ENCODE results near the gene KCNQ4.
A peak's percentile ranks its signal among the peaks of the same experiment; 100 is the strongest.

KCNQ4 gene

DNA sequence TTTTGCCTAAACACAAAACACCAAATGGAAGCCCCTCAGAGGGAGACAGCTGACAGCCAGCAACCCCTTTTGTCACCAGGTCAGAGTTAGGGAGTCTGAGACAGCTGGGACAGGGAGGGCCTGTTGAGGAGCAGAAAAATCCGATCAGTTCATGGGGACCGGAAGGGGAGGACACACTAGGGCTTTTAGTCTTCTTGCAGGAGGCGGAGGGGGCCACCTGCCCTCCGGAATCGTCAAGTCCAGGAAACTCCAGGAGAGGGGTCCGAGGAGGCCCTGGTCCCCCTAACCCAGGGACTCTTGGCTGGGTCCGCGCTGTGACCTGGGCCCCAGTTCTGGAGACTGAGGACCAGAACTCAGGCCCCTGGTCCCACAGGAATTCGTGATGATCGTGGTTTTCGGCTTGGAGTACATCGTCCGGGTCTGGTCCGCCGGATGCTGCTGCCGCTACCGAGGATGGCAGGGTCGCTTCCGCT is 34.2 kb downstream of the KCNQ4 start:
- DNase-seq (ENCODE audit: insufficient read length, low spot score) (no peak), FAIRE-seq (no peak)

DNA sequence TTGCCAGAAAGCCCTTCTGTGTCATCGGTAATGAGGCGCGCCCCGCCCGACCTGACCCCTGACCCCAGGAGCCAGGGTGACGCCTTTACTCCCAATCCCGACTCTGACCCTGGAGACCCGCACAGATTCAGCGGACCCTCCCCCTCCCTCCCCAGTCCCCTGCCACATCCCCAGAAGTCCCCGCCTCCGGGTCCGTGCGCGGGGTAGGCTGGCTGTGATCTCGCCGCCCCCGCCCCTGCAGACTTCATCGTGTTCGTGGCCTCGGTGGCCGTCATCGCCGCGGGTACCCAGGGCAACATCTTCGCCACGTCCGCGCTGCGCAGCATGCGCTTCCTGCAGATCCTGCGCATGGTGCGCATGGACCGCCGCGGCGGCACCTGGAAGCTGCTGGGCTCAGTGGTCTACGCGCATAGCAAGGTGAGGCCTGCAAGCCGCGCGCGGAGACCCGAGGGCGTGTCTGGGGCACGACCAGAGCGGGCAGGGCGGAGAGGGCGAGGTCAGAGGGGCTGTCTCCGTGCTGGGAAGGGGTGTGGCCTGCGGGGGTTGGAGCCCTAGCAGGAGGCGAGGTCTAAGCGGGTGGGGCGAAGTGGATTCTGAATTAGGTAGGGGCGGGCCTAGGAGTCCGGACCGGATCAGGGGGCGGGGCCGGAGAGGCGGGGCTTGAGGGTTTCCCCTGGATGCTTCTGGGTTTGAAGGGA is 34.8 kb downstream of the KCNQ4 start:
- FAIRE-seq (peak; percentile 91), DNase-seq (ENCODE audit: insufficient read length, low spot score) (peak; percentile 74)

DNA sequence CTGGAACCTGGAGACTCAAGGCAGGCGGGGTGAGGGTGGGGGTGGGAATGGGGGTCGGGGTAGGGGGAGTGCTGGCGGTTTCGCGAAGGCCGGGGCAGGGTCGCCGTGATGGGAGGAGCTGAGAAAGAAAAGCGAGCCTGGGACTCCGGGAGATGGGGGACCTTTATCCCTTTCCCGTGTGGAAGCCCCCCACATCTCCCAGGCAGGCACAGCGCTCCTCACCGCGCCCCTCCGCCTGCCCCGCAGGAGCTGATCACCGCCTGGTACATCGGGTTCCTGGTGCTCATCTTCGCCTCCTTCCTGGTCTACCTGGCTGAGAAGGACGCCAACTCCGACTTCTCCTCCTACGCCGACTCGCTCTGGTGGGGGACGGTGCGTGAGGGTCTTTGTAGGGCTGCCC is 35.5 kb downstream of the KCNQ4 start:
- no peak for DNase-seq (ENCODE audit: insufficient read length, low spot score)
- FAIRE-seq, result no peak

DNA sequence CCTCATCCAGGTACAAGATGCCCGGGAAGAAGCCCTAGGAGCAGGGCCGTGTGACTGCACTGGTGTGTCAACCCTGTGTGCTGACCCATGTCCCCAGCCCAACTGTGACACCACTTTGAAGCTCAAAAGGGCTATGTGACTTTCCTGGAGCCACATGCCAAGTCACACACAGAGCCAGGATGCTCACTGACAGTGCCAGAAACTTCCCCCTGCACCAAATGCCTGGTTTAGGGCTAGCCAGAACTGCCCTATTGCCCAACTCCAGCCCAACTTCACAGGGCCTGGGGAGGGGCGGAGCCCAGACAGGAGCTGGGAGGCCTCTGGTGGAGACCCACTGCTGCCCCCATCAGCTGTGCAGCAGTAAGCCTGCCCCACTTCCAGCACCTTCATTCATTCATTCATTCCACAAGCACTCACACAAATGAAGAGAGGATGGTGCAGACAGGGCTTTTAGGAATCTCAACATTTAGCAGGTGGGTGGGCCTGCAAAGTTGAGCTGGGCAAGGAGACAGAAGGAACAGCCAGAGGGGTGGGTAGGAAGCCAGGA is 36.7 kb downstream of the KCNQ4 start:
- no peak for FAIRE-seq
- no peak for DNase-seq (ENCODE audit: insufficient read length, low spot score)

DNA sequence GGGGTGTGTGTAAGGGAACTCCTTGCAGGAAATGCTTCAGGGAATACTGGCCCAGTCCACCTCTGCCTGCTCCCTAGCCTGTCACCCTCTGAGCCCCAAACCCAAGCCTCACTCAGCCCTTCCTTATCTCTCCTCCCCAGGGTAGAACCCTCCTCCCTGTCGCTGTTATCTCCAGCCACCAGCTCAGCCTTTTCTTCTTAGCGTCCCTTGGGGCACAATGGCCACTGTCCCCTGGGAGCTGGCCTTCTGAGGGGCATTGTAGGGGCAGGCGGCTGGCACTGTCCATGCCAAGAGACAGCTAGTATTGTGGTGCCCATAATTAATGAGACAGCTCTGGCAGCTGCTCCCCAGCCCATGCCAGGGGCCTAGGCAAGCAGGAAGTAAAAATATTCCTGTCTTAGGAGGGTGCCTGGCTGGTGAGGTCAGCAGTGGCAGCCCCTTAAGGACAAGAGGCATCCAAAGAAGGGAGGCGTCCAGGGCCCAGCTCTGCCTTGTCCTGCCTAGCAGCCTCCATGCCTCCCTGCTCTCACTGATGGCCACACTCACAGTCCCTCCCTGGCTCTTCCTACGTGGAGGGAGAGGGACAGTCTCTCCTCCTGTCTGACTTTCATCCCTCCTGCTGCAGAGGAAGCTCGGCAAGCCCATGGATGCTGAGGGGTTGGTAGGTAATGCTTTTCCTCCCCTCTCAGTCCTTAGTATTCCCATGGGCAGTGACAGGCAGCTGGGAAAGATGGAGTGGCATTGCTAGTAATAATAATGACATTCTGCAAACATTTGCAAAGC is 37.5 kb downstream of the KCNQ4 start:
- FAIRE-seq, result no peak

DNA sequence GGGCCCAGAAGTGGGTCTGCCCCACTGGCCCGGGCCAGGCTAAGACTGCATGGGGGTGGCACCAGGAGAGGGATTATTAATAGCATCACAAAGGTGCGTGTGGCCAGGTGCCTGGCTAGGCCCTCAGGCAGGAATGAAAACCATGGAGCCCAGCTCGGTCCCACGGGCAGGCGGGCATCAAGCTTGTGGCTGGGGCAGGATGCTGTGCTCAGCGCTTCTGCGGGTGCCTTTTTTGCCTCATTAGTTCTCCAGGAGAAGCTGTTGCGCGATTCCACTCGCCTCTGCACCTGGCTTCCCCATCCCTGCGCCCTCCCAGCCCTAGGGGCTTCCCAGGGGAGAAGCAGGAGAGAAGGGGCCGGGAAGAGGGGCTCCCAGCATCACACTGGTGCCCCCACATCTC is 39.3 kb downstream of the KCNQ4 start:
- DNase-seq (ENCODE audit: insufficient read length, low spot score) (no peak), FAIRE-seq (no peak)

More for the DNA sequence above, 37.5 kb downstream of the KCNQ4 start:
- no peak for DNase-seq (ENCODE audit: insufficient read length, low spot score)

DNA sequence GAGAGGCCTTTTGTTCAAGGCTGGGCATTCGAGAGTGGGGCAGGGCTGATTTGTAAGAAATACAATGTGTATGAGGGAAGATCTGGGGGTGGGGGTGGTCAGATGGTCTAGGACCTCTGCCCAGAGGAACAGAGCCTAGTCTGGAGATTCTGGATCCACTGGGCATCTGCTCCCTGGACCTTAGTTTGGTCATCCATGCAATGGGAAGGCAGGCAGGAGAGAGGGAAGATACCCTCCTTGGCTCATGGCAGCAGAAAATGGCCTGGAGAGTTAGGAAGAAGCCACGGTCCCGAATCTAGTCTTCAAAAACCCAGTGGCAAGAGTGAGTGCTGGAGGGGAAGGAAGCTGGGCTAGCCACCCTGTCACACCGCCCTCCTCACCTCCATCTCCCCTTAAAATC is 39.8 kb downstream of the KCNQ4 start:
- FAIRE-seq, result no peak

DNA sequence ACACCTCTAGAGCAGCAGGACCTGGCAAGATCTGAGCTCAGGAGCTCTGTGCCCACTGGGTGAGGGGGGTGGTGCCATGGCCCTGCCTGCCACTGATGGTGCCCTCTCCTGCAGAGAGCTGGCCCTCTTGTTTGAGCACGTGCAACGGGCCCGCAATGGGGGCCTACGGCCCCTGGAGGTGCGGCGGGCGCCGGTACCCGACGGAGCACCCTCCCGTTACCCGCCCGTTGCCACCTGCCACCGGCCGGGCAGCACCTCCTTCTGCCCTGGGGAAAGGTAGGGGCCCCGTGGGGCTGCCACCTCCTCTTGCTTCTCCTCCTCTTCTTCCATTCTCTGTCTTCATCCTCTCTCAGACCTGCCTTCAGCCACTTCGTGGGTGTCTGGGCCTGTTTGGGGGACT is 40.4 kb downstream of the KCNQ4 start:
- FAIRE-seq (no peak), DNase-seq (ENCODE audit: insufficient read length, low spot score) (no peak)

More for the DNA sequence above, 39.8 kb downstream of the KCNQ4 start:
- no peak for DNase-seq (ENCODE audit: insufficient read length, low spot score)

DNA sequence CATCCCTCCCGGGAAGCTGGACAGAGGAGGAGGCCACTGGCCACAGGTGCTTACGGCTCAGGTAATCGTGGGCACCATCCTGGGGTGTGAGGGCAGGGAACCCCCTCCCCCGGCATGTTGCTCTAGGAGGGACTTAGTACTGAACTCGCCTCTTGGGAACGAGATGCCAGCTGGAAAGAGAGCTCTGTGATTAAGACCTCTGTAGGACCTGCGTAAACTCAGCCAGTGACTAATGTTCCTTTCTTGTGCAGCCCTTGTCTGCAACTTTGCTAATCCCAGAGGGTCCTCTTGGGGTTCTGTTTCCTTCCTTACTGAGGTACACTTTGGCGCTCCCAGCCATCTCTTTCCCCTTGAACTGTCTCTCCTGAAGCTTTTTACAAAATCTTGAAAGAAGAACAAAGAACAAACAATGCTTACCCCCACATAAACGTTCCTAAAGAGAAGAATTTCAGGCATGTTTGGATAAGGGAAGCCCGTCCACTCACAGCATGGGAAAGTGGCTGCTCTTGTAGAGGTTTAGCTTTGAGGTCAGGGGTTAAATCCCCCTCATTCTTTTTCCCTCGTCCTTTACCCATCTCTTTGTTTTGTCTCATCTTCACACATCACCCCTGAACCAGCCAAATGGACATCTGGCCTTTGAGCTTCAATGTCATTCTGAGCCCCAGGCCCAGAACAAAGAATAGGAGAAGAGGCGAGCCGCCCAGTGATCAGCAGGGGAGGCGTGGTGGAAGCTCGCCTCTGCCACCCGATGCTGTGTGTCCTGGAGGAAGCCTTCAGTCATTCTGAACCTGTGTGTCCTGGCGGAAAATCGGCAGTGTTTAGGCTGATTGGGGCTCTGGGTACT is 41.2 kb downstream of the KCNQ4 start:
- peak; percentile 11 for FAIRE-seq
- no peak for DNase-seq (ENCODE audit: insufficient read length, low spot score)

DNA sequence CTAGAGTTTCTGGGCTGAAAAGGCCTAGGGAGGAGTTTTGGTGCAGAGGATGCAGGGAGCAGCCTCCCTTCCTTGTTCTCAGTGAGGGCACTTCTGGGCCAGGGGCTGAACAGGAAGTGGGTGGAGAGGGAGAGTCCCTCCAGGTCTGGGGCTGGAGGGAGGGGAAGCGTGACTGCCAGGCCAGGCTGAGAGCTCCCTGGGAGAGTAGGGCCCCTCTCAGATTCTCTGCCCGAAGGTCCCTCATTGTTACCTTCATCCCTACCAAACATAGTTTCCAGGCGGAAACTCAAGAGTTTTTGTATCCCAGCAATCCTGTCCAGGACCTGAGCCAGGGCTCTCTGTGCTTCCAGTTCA is 41.8 kb downstream of the KCNQ4 start:
- FAIRE-seq (peak; percentile 35), DNase-seq (ENCODE audit: insufficient read length, low spot score) (peak; percentile 61)

DNA sequence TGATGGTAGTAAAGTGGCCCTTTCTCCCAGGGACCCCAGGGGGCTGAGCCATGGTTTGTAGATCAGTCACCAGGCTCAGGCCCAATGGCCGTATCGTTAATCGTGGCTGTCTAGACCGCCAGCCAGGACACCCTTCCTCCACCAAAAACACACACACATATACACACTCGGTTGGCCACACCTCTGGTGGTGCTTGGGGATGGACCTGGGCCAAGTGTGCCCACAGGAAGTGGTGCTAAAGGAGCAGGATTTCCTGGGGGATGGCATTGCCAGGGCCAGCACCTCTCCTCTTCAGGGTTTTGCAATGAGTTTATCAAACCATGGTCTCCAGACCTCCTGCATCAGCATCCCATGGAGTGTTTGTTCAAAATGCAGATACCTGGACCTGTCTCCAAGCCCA is 42.4 kb downstream of the KCNQ4 start:
- FAIRE-seq (no peak), DNase-seq (ENCODE audit: insufficient read length, low spot score) (no peak)

DNA sequence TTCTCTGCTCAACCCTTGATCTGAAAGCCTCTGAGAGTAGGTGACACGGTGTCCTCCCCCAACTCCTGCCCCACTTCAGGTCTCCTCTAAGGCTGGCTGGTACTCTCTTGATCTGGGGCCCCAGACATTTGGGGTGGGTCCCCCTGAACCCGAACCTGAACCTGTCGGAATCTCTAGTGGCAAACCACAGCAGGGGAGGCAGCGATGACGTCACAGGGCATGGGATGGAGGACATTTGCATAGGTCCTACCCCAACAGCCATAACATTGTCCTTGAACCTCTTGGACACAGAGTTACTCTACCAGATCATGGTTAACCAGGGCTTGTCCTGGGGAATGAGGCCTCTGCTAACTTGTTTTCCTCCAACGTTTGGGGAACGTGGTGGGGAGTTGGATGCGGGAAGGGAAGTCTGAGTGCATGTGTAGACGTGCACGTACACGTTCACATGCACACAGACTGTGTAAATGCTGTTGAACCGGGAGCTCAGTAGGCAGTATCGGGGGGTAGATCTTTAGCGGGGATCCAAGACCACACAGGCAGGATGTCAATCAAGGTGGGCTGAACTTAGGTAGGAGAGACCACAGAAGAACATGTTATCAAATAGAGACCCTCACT is 46.2 kb downstream of the KCNQ4 start:
- DNase-seq (ENCODE audit: insufficient read length, low spot score), result no peak
- FAIRE-seq, result no peak

DNA sequence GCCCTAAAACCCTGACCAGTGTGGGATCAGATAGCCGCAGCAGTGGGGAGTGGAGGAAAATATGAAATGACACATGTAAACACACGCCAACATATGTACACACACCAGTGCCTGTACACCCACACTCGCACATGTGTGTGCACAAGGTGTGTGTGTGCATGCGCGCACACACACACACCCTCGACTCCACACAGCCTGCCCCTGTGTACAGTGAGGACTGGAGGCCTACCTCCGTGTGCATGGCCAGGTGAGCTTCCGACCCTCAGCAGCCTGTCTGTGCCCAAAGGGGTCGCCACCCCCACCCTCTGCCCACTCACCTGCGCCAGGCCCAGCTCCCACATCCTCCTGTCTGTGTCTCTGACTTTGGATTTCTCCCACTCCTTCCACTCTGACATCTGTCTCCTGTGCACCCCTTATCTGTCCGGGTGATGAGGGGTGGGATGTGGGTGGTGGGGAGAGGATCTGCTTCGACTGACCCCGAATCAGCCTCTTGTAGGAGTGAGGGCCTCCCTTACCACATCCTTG is 46.9 kb downstream of the KCNQ4 start:
- DNase-seq (ENCODE audit: insufficient read length, low spot score) (no peak), FAIRE-seq (no peak)

DNA sequence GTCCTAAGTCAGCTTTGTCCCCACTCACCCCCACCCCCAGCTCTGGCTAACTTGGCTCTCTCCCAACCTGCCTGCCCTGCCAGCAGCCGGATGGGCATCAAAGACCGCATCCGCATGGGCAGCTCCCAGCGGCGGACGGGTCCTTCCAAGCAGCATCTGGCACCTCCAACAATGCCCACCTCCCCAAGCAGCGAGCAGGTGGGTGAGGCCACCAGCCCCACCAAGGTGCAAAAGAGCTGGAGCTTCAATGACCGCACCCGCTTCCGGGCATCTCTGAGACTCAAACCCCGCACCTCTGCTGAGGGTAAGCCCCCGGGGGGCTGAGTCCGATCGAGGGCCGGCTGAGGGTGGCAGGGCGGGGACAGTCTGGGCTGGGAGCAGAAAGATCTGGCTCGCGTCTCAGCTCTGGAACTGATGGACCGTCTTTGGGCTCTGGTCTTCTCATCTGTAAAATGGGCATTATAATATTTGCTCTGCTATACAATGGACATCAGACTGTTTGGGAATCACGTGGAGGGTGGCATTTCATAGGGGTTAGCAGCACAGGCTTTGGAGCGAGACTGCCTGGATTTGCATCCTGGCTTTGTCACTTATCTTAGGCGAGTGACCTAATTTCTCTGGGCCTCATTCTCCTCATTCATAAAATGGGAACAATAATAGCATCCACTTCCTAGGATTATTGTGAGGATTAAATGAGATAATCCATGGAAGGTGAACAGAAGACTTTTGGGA is 47.6 kb downstream of the KCNQ4 start:
- no peak for DNase-seq (ENCODE audit: insufficient read length, low spot score)
- no peak for FAIRE-seq

DNA sequence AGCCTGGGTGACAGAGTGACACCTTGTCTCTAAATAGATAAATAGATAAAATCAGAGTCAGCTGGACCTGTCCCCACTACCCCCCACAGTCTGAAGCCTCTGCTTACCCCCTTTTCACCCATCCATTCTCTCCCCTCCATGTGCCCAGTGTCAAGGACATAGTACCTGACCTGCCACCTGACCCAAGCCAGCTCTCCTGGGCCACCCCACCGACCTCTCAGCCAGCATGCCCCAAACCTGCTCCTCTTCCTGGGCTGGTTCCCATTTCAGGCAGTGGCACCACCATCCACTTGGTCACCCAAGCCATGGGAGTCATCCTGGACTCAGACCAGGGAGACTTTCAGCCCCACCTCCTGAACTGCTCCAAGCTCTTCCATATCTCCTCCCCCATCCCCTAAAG is 50.4 kb downstream of the KCNQ4 start:
- DNase-seq (ENCODE audit: insufficient read length, low spot score), result no peak
- no peak for FAIRE-seq

DNA sequence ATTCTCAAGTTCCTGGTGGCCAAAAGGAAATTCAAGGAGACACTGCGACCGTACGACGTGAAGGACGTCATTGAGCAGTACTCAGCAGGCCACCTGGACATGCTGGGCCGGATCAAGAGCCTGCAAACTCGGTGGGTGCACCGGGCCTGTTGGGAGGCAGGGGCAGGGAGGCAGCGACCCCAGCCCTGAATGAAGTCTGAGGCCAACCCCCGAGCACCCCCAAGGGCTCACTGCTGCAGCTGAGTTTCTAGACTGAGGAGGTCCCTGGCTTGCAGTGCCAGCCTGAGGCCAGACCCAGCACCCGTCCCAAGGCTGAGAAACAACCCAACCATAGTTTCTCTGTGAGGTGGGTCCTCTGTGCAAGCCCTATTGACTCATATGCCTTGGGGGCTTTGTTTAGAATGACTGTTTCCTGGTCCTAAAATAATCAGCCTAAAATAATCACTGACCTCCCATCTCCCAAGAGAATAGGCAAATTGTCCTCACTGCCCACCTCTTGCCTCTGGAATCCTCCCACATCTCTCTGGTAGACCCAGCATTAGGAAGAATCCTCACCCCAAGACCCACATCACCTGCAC is 51.5 kb downstream of the KCNQ4 start:
- FAIRE-seq, result no peak

DNA sequence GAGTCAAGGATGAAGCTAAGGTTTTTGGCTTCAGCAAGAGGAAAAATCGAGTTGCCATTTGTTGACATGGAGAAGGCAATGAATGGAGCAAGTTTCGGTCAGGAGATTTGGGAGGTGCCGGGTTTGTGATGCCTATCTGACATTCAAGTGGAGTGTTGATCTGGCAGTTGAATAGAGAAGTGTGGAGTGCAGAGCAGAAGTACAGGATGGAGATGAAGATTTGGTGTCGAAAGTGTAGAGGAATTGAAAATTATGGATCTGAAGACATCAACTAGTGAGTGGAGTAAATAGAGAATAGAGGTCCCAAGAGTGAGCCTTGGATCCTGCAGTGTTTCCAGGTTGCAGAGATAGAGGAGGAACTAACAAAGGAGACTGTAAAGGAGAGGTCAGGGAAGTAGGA is 52.7 kb downstream of the KCNQ4 start:
- DNase-seq (ENCODE audit: insufficient read length, low spot score) (no peak), FAIRE-seq (no peak)

More for the DNA sequence above, 51.5 kb downstream of the KCNQ4 start:
- DNase-seq (ENCODE audit: insufficient read length, low spot score), result no peak

DNA sequence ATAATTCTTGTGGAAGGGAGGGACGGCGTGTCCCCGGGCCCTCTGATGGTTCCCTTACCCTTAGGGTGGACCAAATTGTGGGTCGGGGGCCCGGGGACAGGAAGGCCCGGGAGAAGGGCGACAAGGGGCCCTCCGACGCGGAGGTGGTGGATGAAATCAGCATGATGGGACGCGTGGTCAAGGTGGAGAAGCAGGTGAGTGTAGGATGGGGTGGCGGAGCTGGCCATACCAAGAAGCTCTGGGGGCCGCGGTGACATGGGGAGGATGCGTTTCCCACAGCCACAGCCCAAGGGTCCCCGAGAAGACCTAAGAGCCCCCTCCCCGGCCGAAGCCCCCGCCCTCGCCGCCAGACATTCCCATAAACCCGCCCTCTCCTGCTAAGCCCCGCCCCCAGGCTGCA is 54.0 kb downstream of the KCNQ4 start:
- DNase-seq (ENCODE audit: insufficient read length, low spot score) (no peak), FAIRE-seq (no peak)

All from GM19239 (cell line).